GM18526 (cell line): Measurements from ENCODE around the gene MAP3K14.
A peak's percentile ranks its signal among the peaks of the same experiment; 100 is the strongest.

ENCODE experiments used
- POLR2A ChIP-seq: IDR thresholded peaks from 3 replicates; pipeline ENCODE4 v1.6.1; 2011; ENCODE audit not compliant: insufficient read length; ENCODE audit errors: extremely low read depth

MAP3K14 gene

DNA sequence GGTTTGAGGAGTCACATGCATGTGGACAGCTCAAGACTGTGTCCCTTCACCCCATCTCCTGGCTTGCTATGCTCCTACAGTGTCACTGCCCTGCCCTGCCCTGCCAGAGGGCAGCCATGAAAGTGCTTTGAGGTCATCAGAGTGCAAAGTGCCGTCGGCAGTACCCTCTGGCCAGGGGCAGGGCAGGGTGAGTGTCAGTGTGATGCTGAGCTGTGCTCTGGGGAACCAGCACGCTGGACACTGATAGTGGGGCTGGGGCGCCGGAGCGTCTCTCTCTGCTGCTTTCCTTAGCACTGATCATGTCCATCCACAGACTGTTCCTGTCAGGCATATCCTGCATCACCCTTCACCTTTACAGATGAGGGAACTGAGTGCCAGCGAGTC is 53.4 kb downstream of the MAP3K14 start:
- TF ChIP-seq POLR2A: no peak

DNA sequence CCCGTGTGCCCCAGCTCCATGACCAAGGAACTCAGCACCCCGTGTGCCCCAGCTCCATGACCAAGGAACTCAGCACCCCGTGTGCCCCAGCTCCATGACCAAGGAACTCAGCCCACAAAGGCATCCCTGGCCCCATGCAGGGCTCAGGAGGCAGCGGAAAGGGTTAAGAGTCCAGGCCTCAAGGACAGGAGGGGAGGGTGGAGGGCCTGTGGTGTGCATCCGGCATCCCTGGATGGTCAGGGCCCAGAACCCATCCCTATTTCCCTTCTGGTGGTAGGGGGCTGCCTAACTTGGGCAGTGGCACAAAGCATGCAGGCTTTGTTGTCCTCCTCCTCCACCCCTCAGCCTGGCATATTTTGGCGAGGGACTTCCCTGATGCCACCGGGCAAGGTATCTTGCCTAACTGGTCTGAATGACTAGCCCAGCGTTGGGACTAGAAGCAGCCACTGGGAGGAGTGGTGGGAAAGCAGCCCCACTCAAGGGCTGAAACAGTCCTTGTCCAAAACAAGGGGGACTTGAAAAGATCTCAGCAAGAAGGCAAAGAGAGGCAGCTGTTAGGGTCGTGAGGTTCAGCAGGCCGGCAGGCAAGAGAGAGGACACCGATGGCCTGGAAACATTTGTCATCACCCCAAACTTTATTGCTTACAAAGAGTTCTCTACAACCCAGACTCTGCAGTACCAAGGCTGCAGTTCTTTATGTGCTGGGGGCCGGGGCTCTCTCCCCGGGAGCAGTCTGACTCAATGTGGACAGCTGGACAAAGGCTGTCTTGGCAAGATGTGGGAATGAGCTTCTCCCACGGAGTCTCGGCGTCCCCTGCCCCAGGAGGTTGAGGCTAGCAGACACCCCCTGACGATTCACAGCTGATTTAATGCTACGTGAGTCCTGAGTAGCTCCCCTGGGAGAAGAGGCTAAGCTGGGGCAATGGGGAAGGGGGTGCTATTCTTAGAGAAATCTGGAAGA is 54.0 kb downstream of the MAP3K14 start:
- TF ChIP-seq POLR2A: no peak

DNA sequence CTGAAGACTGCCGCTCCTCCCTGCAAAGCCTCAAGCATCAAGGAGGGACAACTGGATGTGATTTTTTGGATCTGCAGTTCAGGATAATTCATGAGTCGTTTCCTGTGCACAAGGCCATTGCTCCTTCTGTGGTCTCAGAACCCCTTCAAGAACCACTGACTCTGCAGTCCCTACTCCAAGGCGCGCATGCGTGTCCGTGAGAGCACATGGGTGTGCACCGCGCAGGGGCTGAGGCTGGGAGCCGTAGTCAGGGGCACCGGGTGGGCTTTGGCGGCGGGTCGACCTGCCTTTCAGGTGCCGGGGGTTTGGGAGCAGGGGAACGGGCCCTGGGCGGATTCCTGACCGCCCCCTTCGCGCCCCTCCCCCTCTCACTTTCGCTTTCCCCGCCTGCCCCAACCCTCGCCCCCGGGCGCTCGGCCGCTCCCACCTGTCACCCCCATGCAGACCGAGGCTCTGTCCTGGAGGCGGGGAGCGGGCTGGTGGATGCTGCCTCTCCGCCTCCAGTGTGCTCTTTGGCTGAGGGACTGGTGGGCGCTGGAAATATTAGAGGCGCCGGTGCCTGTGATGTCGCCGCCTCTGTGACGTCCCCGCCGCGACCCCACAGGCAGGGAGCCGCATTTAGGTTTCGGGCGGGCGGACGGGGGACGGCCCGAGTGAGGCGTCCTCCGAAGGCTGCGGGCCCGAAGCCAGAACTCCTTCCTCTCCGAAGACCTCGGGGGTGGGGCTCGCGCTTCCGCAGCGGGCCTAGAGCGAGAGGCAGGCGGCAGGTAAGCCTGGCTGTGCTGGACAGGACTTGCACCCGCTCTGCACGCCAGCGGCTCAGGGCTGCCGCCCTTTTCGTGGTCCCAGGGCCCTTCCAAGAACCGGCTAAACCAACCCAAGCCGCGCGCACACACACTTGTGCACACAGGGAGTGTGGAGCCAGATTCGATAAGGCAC is 55.0 kb downstream of the MAP3K14 start, which contains the start of gene SPATA32:
TSS of gene SPATA32 (minus strand) at position 518 of the 939 bp plus-strand sequence. CDS start at position 440, 78 bp downstream.
- peak; percentile 9 for TF ChIP-seq POLR2A

DNA sequence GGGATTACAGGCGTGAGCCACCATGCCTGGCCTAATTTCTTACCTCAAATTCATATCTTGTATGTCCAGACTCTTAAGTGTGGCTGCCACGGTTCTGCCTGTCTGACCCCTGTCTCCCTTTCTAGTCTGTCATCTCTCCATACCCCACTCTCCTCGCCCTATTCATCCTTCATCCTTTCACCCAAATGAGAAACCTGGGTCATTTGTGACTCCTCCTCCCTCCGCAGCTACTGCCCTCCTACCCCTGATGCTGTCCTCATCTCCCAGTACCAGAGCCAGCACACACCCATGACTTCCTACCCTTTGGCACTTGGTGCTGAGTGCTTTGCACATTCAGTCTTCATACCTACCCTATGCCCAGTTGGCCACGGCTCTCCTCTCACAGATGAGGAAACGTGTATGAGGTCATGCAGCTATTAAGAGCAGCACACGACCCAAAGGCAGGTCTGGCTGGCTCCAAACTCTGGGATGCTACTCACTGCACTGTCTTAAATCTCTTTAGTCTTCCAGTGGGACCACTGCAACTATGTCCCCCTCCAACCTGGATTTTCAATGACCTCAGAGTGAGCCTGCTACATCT is 56.5 kb downstream of the MAP3K14 start:
- no peak for TF ChIP-seq POLR2A

DNA sequence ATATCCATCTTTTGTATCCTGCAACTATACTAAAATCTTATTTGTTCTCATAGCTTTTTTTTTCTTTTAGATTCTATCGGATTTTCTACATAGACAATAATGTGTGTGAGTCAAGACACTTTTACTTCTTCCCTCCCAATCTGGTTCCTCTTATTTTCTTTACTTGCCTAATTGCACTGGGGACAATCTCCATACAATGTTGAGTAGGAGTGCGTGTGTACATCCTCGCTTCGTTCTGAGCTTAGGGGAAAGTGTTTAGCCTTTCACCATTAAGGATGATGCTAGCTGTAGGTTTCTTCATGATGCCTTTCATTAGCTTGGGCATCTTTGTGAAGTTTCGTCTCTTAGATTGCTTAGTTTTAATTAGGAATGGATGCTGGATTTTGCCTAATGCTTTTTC is 57.8 kb downstream of the MAP3K14 start:
- no peak for TF ChIP-seq POLR2A

DNA sequence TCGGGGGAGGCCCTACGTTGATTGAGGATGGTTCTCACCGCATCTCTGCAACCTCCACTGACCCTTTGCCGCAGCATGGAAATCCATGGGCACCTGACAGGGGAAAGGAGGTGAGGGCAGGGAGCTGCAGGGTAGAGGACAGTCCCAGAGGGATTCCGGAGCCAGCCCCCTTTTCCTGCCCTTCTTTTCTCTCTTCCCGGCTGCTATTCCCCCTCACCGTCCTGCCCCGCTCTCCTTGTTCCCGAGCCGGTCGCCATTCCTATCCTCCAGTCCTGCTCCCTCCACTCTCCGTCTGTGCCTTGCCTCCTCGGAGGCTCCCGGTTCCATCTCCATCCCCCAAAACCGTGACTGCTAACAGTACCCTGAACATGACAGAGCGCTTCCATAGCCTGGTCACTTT is 59.7 kb downstream of the MAP3K14 start:
- no peak for TF ChIP-seq POLR2A

DNA sequence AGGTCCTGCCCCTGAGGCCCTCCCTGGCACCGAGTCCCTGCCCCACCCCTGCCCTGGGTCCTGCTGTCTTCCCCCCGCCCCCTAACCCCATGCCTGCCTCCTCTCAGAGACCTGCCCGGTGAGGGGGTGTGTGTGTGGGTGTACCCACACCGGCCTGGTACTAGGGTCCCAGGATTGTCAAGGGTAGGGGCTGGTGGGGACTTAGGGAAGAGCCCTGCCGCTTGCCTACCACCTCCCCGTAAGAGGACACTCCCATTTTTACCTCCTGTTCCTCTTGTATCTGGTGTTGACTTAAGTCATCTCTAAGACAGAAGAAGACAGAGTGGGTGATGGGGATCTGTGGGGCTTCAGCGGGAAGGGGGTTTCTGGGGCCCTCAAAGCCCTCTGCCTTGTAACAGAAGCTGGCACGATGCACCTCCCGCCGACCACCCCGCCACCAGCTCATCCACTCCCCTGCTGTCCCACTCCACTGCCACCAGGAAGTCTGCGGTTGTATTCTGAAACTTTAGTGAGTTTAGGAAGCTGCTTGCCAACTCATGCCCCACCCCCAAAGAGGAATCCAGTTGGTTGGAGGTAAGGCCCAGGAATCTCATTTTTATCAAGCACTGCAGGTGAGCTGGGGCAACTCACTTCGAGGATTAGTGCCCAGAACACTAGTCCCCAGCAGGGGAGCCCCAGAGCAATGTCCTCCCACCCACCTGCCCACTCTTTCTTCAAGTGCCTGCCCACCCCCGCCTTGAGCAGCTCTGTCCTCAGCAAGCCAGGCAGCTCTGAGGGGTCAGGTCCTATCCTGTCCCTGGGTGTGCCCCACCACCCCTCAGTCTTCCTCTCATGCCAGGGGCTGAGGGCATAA is 60.5 kb downstream of the MAP3K14 start:
- no peak for TF ChIP-seq POLR2A

DNA sequence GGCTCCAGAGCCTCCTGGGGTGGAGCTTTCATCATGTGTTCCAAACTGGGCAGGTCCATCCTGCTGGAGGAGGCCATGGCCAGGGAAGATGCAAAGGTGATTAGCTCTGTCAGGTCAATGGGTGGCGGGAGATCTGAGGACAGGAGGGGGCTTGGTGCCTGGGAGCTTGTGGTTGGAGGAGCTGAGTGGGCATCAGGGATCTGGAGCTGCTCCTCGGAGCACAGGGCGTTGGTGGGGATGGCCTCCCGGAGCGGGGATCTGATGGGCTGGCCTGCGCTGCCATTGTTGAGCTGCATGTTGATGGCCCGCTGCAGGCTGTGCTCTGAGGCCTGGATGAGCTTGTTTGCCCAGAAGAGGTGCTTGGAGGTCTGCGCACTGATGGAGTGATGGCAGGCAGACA is 61.5 kb downstream of the MAP3K14 start:
- TF ChIP-seq POLR2A: no peak

DNA sequence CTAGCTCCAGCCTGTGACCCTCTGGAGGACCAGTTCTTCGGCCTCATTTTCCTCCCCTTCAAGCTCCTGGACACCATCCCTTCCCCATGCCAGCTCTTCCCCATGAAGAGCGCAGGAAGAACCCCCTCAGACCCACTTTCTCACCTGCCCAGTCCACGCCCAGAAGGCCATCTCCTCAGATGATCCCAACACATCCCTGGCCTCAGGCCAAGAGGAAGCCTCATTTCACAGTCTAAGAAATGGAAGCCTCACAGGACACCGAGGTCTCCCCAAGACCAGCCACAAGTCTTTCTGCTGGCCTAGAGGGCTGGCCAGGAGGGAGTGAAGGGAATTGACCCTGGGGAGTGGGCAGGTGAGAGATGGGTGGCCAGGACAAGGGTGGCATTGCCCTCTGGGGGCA is 62.9 kb downstream of the MAP3K14 start:
- no peak for TF ChIP-seq POLR2A

DNA sequence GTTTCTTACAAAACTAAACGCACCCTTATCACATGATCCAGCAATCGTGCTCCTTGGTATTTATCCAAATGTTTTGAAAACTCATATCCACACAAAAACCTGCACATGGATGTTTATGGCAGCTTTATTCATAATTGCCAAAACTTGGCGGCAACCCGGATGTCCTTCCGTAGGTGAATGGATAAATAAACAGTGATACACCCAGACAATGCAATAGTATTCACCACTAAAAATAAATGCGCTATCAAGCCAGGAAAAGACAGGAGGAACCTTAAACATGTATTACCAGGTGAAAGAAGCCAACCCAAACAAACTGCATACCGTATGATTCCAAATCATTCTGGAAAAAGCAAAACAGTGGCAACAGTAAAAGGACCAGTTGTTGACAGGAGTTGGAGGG is 64.9 kb downstream of the MAP3K14 start:
- TF ChIP-seq POLR2A: no peak

DNA sequence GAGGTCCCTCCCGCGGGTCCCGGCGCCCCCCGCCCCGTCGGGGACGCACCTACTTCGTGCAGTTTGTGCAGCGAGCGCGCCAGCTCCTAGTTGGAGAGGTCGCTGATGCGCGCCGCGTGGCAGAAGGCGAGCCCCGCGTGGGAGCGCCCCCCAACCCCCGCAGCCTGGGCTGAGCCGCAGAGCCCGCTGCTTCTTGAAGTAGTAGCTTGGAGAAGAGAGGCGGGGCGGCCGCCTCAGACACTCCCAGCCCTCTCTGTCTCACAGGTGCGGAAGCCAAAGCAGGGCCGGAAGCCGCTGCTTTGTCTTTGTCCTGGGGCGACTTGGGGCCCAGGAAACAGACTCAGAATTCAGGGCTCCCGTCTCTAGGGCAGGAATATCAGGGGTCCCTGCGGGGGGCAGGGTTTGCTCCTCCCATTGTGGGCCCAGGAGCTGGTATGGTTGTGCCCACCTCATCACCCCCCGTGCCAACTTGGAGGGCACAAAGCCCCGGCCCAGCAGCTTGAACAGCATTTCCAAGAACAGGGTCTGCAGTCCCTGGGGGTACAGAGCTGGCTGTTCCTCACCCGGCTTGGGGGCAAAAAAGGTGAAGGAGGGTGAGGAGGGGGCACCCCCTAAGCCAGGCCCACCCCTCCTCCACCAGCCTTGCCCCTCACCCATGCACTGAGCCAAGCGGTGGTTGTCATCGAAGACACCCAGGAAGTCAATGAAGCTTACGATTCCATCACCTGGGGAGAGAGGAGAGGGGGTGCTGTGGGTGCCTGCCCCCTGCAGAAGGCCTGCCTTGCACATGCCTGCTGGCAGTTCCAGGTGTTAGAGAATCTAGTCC is 68.5 kb downstream of the MAP3K14 start:
- TF ChIP-seq POLR2A: peak; percentile 63

DNA sequence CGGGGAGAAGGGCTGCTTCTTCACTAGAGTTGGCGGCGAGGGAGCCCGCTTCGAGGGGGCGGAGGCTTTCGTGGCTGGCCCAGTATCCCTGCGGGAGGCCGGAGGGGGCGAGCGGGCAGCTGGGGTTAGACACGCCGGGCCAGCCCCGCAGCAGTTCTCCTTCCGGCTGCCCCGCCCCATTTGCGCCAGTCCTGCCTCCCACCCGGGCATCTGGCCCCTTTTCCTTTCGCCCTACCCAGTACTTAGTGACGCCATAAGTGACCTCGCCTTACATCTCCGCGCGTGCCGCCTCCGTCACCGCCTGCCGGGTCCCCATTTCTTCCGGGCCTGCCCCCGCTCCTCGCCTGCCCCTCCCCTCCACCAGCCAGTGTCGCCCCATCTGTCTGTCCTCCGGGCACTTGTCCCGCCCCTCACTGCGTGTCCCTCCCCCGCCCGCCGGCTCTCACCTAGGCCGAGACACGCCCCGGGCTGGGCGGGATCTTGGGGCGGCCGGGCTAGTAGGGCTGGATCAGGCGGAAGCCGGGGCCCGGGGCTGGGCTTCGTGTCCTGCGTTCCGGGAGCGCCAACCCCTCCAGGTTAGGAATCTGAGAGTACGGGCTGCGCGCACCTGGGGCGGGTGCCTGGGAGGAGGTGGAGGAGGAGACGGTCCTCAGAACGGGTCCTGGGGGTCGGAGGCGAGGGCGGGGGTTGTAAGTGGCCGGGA is 69.2 kb downstream of the MAP3K14 start:
- TF ChIP-seq POLR2A: peak; percentile 59

DNA sequence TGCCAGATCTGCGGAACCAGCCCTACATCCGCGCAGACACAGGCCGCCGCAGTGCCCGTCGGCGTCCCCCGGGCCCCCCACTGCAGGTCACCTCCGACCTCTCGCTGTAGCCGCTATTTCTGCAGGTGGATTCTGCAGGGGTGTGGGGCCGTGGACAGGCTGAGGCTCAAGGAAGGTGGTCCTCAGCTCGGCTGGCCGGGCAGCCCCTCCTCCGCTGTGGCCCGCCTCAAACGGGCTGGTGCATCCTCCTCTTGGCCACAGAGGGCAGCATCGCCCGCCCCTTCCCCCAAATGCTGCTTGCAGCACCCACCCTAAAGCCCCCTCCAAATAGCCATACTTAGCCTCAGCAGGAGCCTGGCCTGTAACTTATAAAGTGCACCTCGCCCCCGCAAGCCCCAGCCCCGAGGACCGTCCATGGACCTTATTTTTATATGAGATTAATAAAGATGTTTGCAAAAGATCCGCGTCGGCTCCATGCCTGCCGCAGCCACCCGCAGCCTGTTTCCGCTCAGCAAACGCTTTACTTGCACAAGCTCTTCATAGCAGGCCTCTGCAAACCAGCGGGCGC is 69.9 kb downstream of the MAP3K14 start:
- TF ChIP-seq POLR2A: no peak

DNA sequence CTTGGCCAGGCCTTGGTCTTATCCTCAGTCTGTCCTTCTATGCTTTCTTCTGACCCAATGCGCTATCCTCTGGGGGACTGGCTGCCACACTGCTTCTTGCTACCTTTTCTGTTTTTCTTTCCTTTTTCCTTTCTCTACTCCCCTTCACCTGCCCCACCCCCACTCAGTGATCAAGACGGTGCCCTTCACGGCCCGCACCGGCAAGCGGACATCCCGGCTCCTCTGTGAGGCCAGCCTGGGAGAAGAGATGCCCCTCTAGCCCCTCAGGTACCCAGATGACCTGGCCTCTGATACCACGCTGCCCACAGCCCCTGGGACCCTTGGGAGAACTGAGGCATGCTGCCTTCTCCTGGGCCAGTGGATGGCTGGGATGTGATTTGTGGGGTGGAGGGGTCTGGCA is 70.5 kb downstream of the MAP3K14 start:
- TF ChIP-seq POLR2A: no peak
